Liver (tissue), 9 donors: ENCODE results near the gene WDR46. TPM values are rescaled to one million over a fixed set of nuclear protein-coding genes. Genes with fewer than 3 reads are reported as not detected.

Experiments
- DNase-seq: peaks from one replicate; pipeline ENCODE4 v3.0.0-alpha.2; 2017; ENCODE audit warnings: low spot score
- H3K27ac ChIP-seq, 2 donors: one replicate each; pipeline ENCODE4 v1.7.0; 2013; ENCODE audit warnings: inconsistent platforms in 2 of 2, low read length in 2 of 2, control low read depth in 1 of 2, low read depth in 1 of 2, mild to moderate bottlenecking in 1 of 2
- H3K27me3 ChIP-seq, 4 donors: one replicate each; pipeline versions ENCODE4 v1.6.1 to v1.7.0; 2013; ENCODE audit warnings: low read length in 3 of 4, inconsistent platforms in 1 of 4, mild to moderate bottlenecking in 1 of 4, moderate library complexity in 1 of 4; ENCODE audit not compliant: control insufficient read depth in 4 of 4, insufficient read depth in 4 of 4
- H3K36me3 ChIP-seq, 4 donors: one replicate each; pipeline versions ENCODE4 v1.6.1 to v1.7.0; 2013; ENCODE audit warnings: low read length in 3 of 4, mild to moderate bottlenecking in 3 of 4, low read depth in 1 of 4, moderate library complexity in 1 of 4; ENCODE audit not compliant: control insufficient read depth in 4 of 4, insufficient read depth in 3 of 4
- H3K4me1 ChIP-seq, 4 donors: one replicate each; pipeline versions ENCODE4 v1.6.1 to v1.7.0; 2013; ENCODE audit warnings: low read length in 3 of 4, mild to moderate bottlenecking in 3 of 4, moderate library complexity in 1 of 4; ENCODE audit not compliant: control insufficient read depth in 4 of 4, insufficient read depth in 4 of 4
- H3K4me3 ChIP-seq, 3 donors: one replicate each; pipeline versions ENCODE4 v1.6.1 to v1.7.0; 2013; ENCODE audit warnings: low read length in 3 of 3, control low read depth in 1 of 3, low read depth in 1 of 3, mild to moderate bottlenecking in 1 of 3
- H3K9ac ChIP-seq, 2 donors: one replicate each; pipeline ENCODE4 v1.7.0; 2013; ENCODE audit warnings: low read length in 2 of 2, mild to moderate bottlenecking in 2 of 2, moderate library complexity in 2 of 2, control low read depth in 1 of 2, low read depth in 1 of 2
- H3K9me3 ChIP-seq, 4 donors: one replicate each; pipeline versions ENCODE4 v1.6.1 to v1.7.0; 2013; ENCODE audit warnings: low read length in 3 of 4; ENCODE audit not compliant: control insufficient read depth in 4 of 4
- ATF3 ChIP-seq: IDR thresholded peaks from 2 replicates; pipeline ENCODE4 v1.6.1; 2016; ENCODE audit warnings: antibody characterized with exemption
- EGR1 ChIP-seq, 2 donors: IDR thresholded peaks; 2 replicates each; pipeline ENCODE4 v1.6.1; 2016 to 2018; ENCODE audit warnings: antibody characterized with exemption in 2 of 2, low read depth in 2 of 2
- FOXA1 ChIP-seq: IDR thresholded peaks from 2 replicates; pipeline ENCODE4 v1.6.1; 2016; ENCODE audit warnings: antibody characterized with exemption
- FOXA2 ChIP-seq: IDR thresholded peaks from 2 replicates; pipeline ENCODE4 v1.6.1; 2016; ENCODE audit warnings: antibody characterized with exemption
- GABPA ChIP-seq, 2 donors: IDR thresholded peaks in 1 of 2; conservative IDR thresholded peaks in 1 of 2; 2 replicates each; pipeline ENCODE4 v1.6.1; 2016; ENCODE audit warnings: antibody characterized with exemption in 2 of 2, mild to moderate bottlenecking in 1 of 2, moderate library complexity in 1 of 2
- MAX ChIP-seq: IDR thresholded peaks from 2 replicates; pipeline ENCODE4 v1.6.1; 2016; ENCODE audit warnings: antibody characterized with exemption
- NR2F2 ChIP-seq: IDR thresholded peaks from 2 replicates; pipeline ENCODE4 v1.6.1; 2016; ENCODE audit warnings: antibody characterized with exemption
- RAD21 ChIP-seq, 2 donors: IDR thresholded peaks; 2 replicates each; pipeline ENCODE4 v1.6.1; 2016; ENCODE audit warnings: antibody characterized with exemption in 2 of 2, mild to moderate bottlenecking in 2 of 2
- RXRA ChIP-seq, 2 donors: IDR thresholded peaks; 2 replicates each; pipeline ENCODE4 v1.6.1; 2017 to 2018; ENCODE audit warnings: antibody characterized with exemption in 2 of 2, mild to moderate bottlenecking in 1 of 2
- SP1 ChIP-seq: IDR thresholded peaks from 2 replicates; pipeline ENCODE4 v1.6.1; 2018; ENCODE audit warnings: antibody characterized with exemption, mild to moderate bottlenecking
- YY1 ChIP-seq: IDR thresholded peaks from 2 replicates; pipeline ENCODE4 v1.6.1; 2016; ENCODE audit warnings: antibody characterized with exemption, mild to moderate bottlenecking
- WGBS: extraction: QIAGEN DNeasy Blood & Tissue Kit; methylation state at CpG from one replicate; pipeline ENCODE4 v1.1.7; 2013; 5-methylcytosine and 5-hydroxymethylcytosine counted together
- polyA plus RNA-seq, 2 donors: library from polyadenylated mRNA; stranded (reverse) in 1 of 2; unstranded in 1 of 2; fragments of 200-250 nt in 1 of 2; fragments of >200 nt in 1 of 2; fragmentation: Nextera tagmentation in 1 of 2; extraction: Ambion mirVana in 1 of 2; gene quantifications; one replicate each; pipeline versions ENCODE4 v1.2.1 to v1.2.3, GENCODE V29; 2013 to 2015
- total RNA-seq, 2 donors: library from RNA; depleted of rRNA; stranded (reverse); fragments of >200 nt; gene quantifications; one replicate each; pipeline ENCODE4 v1.2.3, GENCODE V29; 2014
- TF ChIP-seq, protein P1 (sequence below): IDR thresholded peaks from 2 replicates; pipeline ENCODE4 v1.6.1; 2016; ENCODE audit warnings: antibody characterized with exemption
- TF ChIP-seq, protein P2 (sequence below): IDR thresholded peaks from 2 replicates; pipeline ENCODE4 v1.6.1; 2016; ENCODE audit warnings: antibody characterized with exemption, mild to moderate bottlenecking
- donor health status: healthy.
- donor health status: healthy.
- donor health status: healthy.
- donor health status: healthy.
- donor health status: healthy.

WDR46 gene
- total and polyA plus RNA-seq, 4 donors = 17.9 to 30.2 (median 25.7) TPM

GRCh38 chr6:33330736-33331135 is 41.7 kb upstream of the WDR46 start (continued):
- TF ChIP-seq, protein P1, sequence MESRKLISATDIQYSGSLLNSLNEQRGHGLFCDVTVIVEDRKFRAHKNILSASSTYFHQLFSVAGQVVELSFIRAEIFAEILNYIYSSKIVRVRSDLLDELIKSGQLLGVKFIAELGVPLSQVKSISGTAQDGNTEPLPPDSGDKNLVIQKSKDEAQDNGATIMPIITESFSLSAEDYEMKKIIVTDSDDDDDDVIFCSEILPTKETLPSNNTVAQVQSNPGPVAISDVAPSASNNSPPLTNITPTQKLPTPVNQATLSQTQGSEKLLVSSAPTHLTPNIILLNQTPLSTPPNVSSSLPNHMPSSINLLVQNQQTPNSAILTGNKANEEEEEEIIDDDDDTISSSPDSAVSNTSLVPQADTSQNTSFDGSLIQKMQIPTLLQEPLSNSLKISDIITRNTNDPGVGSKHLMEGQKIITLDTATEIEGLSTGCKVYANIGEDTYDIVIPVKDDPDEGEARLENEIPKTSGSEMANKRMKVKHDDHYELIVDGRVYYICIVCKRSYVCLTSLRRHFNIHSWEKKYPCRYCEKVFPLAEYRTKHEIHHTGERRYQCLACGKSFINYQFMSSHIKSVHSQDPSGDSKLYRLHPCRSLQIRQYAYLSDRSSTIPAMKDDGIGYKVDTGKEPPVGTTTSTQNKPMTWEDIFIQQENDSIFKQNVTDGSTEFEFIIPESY = no peak

DNA sequence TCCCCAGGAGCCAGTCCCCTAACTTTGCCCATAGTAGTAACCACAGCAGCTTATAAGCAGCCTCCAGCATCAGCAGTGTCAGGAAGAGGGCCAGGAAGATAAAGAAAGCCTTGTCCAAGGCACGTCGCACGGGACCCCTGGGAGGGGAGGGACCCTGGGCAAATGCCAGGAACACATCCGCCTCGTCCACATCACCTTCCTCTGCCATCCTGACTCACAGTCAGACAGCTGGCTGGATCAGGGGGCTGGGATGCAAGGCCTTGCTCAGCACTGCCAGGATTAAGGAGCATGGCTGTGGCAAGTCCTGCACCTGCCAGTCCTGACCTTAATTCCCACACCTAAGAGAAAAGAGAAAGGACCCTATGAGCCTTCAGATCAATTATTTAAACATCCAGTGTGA is 40.0 kb upstream of the WDR46 start:
- 80% methylated on average over 5 of the region's 5 CpGs for WGBS
- DNase-seq = no peak
- H3K9me3 ChIP-seq = no peaks in the 10 kb centered on the region
- H3K4me1 ChIP-seq = peaks cover 0 to under 1% (median under 1%) of the 10 kb centered on the region in 4 donors
- TF ChIP-seq RAD21 (IDR thresholded peaks at IDR 0.05) (no peak), NR2F2 (no peak), SP1 (no peak), MAX (no peak), FOXA2 (no peak), ATF3 (no peak), EGR1 (IDR thresholded peaks at IDR 0.05; ENCODE audit: low read depth in 2 of 2) (no peak), YY1 (no peak)
- TF ChIP-seq, protein P2, sequence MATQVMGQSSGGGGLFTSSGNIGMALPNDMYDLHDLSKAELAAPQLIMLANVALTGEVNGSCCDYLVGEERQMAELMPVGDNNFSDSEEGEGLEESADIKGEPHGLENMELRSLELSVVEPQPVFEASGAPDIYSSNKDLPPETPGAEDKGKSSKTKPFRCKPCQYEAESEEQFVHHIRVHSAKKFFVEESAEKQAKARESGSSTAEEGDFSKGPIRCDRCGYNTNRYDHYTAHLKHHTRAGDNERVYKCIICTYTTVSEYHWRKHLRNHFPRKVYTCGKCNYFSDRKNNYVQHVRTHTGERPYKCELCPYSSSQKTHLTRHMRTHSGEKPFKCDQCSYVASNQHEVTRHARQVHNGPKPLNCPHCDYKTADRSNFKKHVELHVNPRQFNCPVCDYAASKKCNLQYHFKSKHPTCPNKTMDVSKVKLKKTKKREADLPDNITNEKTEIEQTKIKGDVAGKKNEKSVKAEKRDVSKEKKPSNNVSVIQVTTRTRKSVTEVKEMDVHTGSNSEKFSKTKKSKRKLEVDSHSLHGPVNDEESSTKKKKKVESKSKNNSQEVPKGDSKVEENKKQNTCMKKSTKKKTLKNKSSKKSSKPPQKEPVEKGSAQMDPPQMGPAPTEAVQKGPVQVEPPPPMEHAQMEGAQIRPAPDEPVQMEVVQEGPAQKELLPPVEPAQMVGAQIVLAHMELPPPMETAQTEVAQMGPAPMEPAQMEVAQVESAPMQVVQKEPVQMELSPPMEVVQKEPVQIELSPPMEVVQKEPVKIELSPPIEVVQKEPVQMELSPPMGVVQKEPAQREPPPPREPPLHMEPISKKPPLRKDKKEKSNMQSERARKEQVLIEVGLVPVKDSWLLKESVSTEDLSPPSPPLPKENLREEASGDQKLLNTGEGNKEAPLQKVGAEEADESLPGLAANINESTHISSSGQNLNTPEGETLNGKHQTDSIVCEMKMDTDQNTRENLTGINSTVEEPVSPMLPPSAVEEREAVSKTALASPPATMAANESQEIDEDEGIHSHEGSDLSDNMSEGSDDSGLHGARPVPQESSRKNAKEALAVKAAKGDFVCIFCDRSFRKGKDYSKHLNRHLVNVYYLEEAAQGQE = no peak
- no peaks in the 10 kb centered on the region for H3K27me3 ChIP-seq
- H3K4me3 ChIP-seq = no peak overlapping the region
- no peak overlapping the region for H3K27ac ChIP-seq
- no peak overlapping the region for H3K9ac ChIP-seq
- H3K36me3 ChIP-seq = no peaks in the 10 kb centered on the region

- TF ChIP-seq, protein P1 = no peak
- TF ChIP-seq RXRA (IDR thresholded peaks at IDR 0.05) (no peak), RAD21 (IDR thresholded peaks at IDR 0.05) (no peak), FOXA1 (no peak), GABPA (IDR thresholded peaks at IDR 0.05 in 1 of 2, conservative IDR thresholded peaks at IDR 0.05 in 1 of 2) (no peak)
- TF ChIP-seq, protein P2 = no peak
- Histone ChIP-seq H3K9me3 (no peaks in the 10 kb centered on the region), H3K4me1 (peaks cover 14 to 33% (median 33%) of the 10 kb centered on the region in 4 donors), H3K36me3 (peaks cover 0 to 12% (median 7%) of the 10 kb centered on the region in 4 donors), H3K4me3 (peak overlapping the region in 2 of 3 donors; percentile 72 to 85), H3K27me3 (no peaks in the 10 kb centered on the region), H3K27ac (peak overlapping the region; percentile 85 to 86), H3K9ac (no peak overlapping the region)
- WGBS = 30% methylated on average over 7 of the region's 7 CpGs
- DNase-seq = no peak
Measured at GRCh38 chr6:33324125-33324524, 35.1 kb upstream of the WDR46 start.
